Measurements from ENCODE around the gene AGPAT3. TPM values are rescaled to one million over a fixed set of nuclear protein-coding genes. Genes with fewer than 3 reads are reported as not detected.

Gene AGPAT3
- total RNA-seq, 1 donor from 2014 or later, result 50.5 TPM

- H3K27me3 Mint-ChIP-seq, result no peaks in the 10 kb centered on the region
- no peak for TF ChIP-seq CTCF (IDR thresholded peaks at IDR 0.05; ENCODE audit: unreplicated experiment)
- H3K9me3 Mint-ChIP-seq (ENCODE audit: low read depth), result no peaks in the 10 kb centered on the region
- no peak overlapping the region for H3K4me3 Mint-ChIP-seq (ENCODE audit: low read depth)
- peaks cover 4% of the 10 kb centered on the region for H3K36me3 Mint-ChIP-seq (ENCODE audit: insufficient read depth)
- peaks cover 11% of the 10 kb centered on the region for H3K4me1 Mint-ChIP-seq (ENCODE audit: low read depth)
- DNase-seq (ENCODE audit: low spot score, unreplicated experiment), result no peak
- no peak overlapping the region for H3K27ac Mint-ChIP-seq
These were observed 18.0 kb downstream of the AGPAT3 start for GRCh38 chr21:43882952-43883545.

- peak overlapping the region; percentile 71 for H3K27ac Mint-ChIP-seq
- no peak for TF ChIP-seq CTCF (IDR thresholded peaks at IDR 0.05; ENCODE audit: unreplicated experiment)
- H3K4me3 Mint-ChIP-seq (ENCODE audit: low read depth), result no peak overlapping the region
- no peaks in the 10 kb centered on the region for H3K9me3 Mint-ChIP-seq (ENCODE audit: low read depth)
- H3K27me3 Mint-ChIP-seq, result no peaks in the 10 kb centered on the region
- no peaks in the 10 kb centered on the region for H3K36me3 Mint-ChIP-seq (ENCODE audit: insufficient read depth)
- no peak for DNase-seq (ENCODE audit: low spot score, unreplicated experiment)
- peaks cover 11% of the 10 kb centered on the region for H3K4me1 Mint-ChIP-seq (ENCODE audit: low read depth)
These were observed 19.2 kb downstream of the AGPAT3 start for GRCh38 chr21:43884012-43884860.

- no peaks in the 10 kb centered on the region for H3K27me3 Mint-ChIP-seq
These were observed 19.9 kb downstream of the AGPAT3 start for GRCh38 chr21:43884861-43885417.

GRCh38 chr21:43885721-43886120, 20.7 kb downstream of the AGPAT3 start:
- H3K36me3 Mint-ChIP-seq (ENCODE audit: insufficient read depth), result peaks cover 3% of the 10 kb centered on the region
- DNase-seq (ENCODE audit: low spot score, unreplicated experiment), result no peak
- H3K4me1 Mint-ChIP-seq (ENCODE audit: low read depth), result peaks cover 14% of the 10 kb centered on the region
- no peaks in the 10 kb centered on the region for H3K27me3 Mint-ChIP-seq
- no peak overlapping the region for H3K27ac Mint-ChIP-seq
- no peak for TF ChIP-seq CTCF (IDR thresholded peaks at IDR 0.05; ENCODE audit: unreplicated experiment)
- no peak overlapping the region for H3K4me3 Mint-ChIP-seq (ENCODE audit: low read depth)
- H3K9me3 Mint-ChIP-seq (ENCODE audit: low read depth), result no peaks in the 10 kb centered on the region

More at GRCh38 chr21:43884861-43885417, 19.9 kb downstream of the AGPAT3 start:
- no peak for DNase-seq (ENCODE audit: low spot score, unreplicated experiment)
- H3K9me3 Mint-ChIP-seq (ENCODE audit: low read depth), result no peaks in the 10 kb centered on the region
- peaks cover 1% of the 10 kb centered on the region for H3K36me3 Mint-ChIP-seq (ENCODE audit: insufficient read depth)
- peak overlapping the region; percentile 33 for H3K27ac Mint-ChIP-seq
- peaks cover 12% of the 10 kb centered on the region for H3K4me1 Mint-ChIP-seq (ENCODE audit: low read depth)
- H3K4me3 Mint-ChIP-seq (ENCODE audit: low read depth), result no peak overlapping the region
- TF ChIP-seq CTCF (IDR thresholded peaks at IDR 0.05; ENCODE audit: unreplicated experiment), result no peak

- peaks cover 4% of the 10 kb centered on the region for H3K36me3 Mint-ChIP-seq (ENCODE audit: insufficient read depth)
- no peaks in the 10 kb centered on the region for H3K27me3 Mint-ChIP-seq
- H3K4me3 Mint-ChIP-seq (ENCODE audit: low read depth), result no peak overlapping the region
- peaks cover under 1% of the 10 kb centered on the region for H3K9me3 Mint-ChIP-seq (ENCODE audit: low read depth)
- no peak overlapping the region for H3K27ac Mint-ChIP-seq
- DNase-seq (ENCODE audit: low spot score, unreplicated experiment), result no peak
- TF ChIP-seq CTCF (IDR thresholded peaks at IDR 0.05; ENCODE audit: unreplicated experiment), result no peak
- peaks cover 14% of the 10 kb centered on the region for H3K4me1 Mint-ChIP-seq (ENCODE audit: low read depth)
These were observed 21.5 kb downstream of the AGPAT3 start for GRCh38 chr21:43886565-43886964.
